ENCODE results near the gene FBXL13. TPM values are rescaled to one million over a fixed set of nuclear protein-coding genes. Genes with fewer than 3 reads are reported as not detected.

FBXL13 gene
- total and polyA plus RNA-seq, 2 of the 8 experiments (the other 6 are each of a cell fraction or from before 2014, with no cell fraction given), result 1.2 to 2.8 TPM

DNA sequence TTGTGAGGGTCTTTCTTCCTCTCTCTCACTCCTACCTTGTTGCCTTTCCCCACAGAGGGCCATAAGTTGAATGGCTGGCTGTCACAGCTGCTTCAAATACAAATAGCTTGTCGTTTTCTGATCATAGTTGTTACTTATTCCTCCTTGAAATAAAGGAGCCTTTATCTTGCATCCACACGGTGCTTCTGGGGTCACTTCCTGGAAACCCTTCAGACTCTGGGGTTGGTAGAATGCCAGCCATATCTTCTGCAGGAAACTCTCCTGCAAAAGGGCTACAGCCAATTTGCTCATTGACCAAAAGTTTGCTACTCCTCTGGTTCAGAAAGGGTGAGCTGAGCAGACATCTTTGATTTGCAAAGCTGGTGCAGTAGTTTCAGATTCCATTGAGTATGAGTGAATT lies 255.4 kb downstream of the FBXL13 start:
- no peak overlapping the region for H4K91ac ChIP-seq (replicated peaks; ENCODE audit: insufficient read length, low read length)
- no peak overlapping the region for H4K8ac ChIP-seq (ENCODE audit: extremely low read depth, insufficient read depth, low read length)
- no peak overlapping the region for H2BK15ac ChIP-seq (ENCODE audit: low read length)
- H3K9me3 ChIP-seq (ENCODE audit: insufficient read depth in 2 of 2, low read depth in 1 of 2, low read length in 1 of 2), result no peaks in the 10 kb centered on the region
- no peaks in the 10 kb centered on the region for H3K79me1 ChIP-seq (ENCODE audit: low read depth, low read length)
- no peak overlapping the region for H3K23ac ChIP-seq (ENCODE audit: insufficient read length)
- H4K20me1 ChIP-seq (replicated peaks in 1 of 2; ENCODE audit: control insufficient read depth in 1 of 2, insufficient read depth in 2 of 2, low read length in 2 of 2), result no peaks in the 10 kb centered on the region
- no peaks in the 10 kb centered on the region for H3K79me2 ChIP-seq (ENCODE audit: control insufficient read depth in 1 of 2, insufficient read depth in 2 of 2, low read length in 2 of 2)
- no peaks in the 10 kb centered on the region for H3K27me3 ChIP-seq (replicated peaks in 1 of 4; ENCODE audit: control insufficient read depth in 3 of 4, extremely low read depth in 1 of 4, insufficient read depth in 3 of 4, low read length in 3 of 4)
- H3K23me2 ChIP-seq (ENCODE audit: low read depth, low read length), result no peaks in the 10 kb centered on the region
- H2BK120ac ChIP-seq (replicated peaks; ENCODE audit: low read depth, low read length), result no peak overlapping the region
- no peak overlapping the region for H3K4me3 ChIP-seq (ENCODE audit: extremely low read depth in 1 of 4, insufficient read depth in 2 of 4, low read depth in 3 of 4, low read length in 4 of 4)
- ChIA-PET CTCF (ENCODE audit: partially characterized antibody) (interaction anchor here (1.0 kb wide), 1 partner anchor 19 kb away, joined by 4 read pairs; no protein-coding TSS in a partner anchor), POLR2A (ENCODE audit: partially characterized antibody) (interaction anchor here (0.9 kb wide), 1 partner anchor 13 kb away, joined by 3 read pairs; no protein-coding TSS in a partner anchor)
- H2BK5ac ChIP-seq (ENCODE audit: low read depth, low read length), result no peak overlapping the region
- no peak for DNase-seq (ENCODE audit: low read depth in 1 of 2, low spot score in 2 of 2)
- 83% methylated on average over 2 of the region's 2 CpGs; no CpG with 5 or more reads in 1 of the 2 experiments for WGBS, 2 experiments (ENCODE audit: extremely low coverage in 1 of 2, insufficient coverage in 1 of 2, insufficient read length in 1 of 2, insufficient replicate concordance in 2 of 2, low coverage in 1 of 2, low lambda C conversion rate in 2 of 2, missing lambda C conversion rate in 1 of 2)
- no peak overlapping the region for H3K27ac ChIP-seq (ENCODE audit: low read depth, low read length)
- no peak overlapping the region for H3K9ac ChIP-seq (replicated peaks in 1 of 4; ENCODE audit: extremely low read depth in 1 of 4, low read depth in 3 of 4, low read length in 3 of 4)
- H3K56ac ChIP-seq (replicated peaks; ENCODE audit: insufficient read length, low read depth, low read length), result no peak overlapping the region
- no peak for FAIRE-seq
- H3K36me3 ChIP-seq (ENCODE audit: control insufficient read depth in 2 of 4, insufficient read depth in 4 of 4, low read length in 3 of 4), result 0 out of 8 replicates have a peak, but pooled peaks cover 0 to 2% (median 0%) of the 10 kb centered on the region in 4 experiments
- no peak overlapping the region for H3K18ac ChIP-seq (ENCODE audit: extremely low read depth, low read length)
- H4K5ac ChIP-seq (ENCODE audit: insufficient read length, low read depth, low read length), result no peak overlapping the region
- no peak overlapping the region for H2AFZ ChIP-seq (ENCODE audit: low read length)
- H2BK12ac ChIP-seq (ENCODE audit: low read depth, low read length), result no peak overlapping the region
- no peak overlapping the region for H3K14ac ChIP-seq (ENCODE audit: insufficient read length)
- no peak overlapping the region for H3K4me2 ChIP-seq (ENCODE audit: insufficient read depth in 1 of 2, low read depth in 2 of 2, low read length in 2 of 2)
- H3K4ac ChIP-seq (replicated peaks; ENCODE audit: insufficient read length, low read depth, low read length), result no peak overlapping the region
- H3K4me1 ChIP-seq (replicated peaks in 1 of 4; ENCODE audit: control insufficient read depth in 3 of 4, insufficient read depth in 4 of 4, low read length in 3 of 4), result no peaks in the 10 kb centered on the region
- TF ChIP-seq JUN (IDR thresholded peaks at IDR 0.05; ENCODE audit: low read depth, low read length) (no peak), CEBPB (IDR thresholded peaks at IDR 0.05; ENCODE audit: low read depth, low read length) (no peak), SIRT6 (IDR thresholded peaks at IDR 0.05; ENCODE audit: low read length) (no peak), RFX5 (IDR thresholded peaks at IDR 0.05; ENCODE audit: borderline replicate concordance, low read depth, low read length) (no peak), BACH1 (IDR thresholded peaks at IDR 0.05; ENCODE audit: low read length) (no peak), GTF2F1 (IDR thresholded peaks at IDR 0.05; ENCODE audit: borderline replicate concordance, low read depth, low read length) (no peak), POU5F1 (IDR thresholded peaks at IDR 0.05; ENCODE audit: low read depth, low read length) (no peak), KDM4A (IDR thresholded peaks at IDR 0.05; ENCODE audit: low read depth, low read length, severe bottlenecking) (no peak), POLR2AphosphoS5 (IDR thresholded peaks at IDR 0.05; ENCODE audit: low read depth, low read length) (no peak)
- TF ChIP-seq, protein P1, sequence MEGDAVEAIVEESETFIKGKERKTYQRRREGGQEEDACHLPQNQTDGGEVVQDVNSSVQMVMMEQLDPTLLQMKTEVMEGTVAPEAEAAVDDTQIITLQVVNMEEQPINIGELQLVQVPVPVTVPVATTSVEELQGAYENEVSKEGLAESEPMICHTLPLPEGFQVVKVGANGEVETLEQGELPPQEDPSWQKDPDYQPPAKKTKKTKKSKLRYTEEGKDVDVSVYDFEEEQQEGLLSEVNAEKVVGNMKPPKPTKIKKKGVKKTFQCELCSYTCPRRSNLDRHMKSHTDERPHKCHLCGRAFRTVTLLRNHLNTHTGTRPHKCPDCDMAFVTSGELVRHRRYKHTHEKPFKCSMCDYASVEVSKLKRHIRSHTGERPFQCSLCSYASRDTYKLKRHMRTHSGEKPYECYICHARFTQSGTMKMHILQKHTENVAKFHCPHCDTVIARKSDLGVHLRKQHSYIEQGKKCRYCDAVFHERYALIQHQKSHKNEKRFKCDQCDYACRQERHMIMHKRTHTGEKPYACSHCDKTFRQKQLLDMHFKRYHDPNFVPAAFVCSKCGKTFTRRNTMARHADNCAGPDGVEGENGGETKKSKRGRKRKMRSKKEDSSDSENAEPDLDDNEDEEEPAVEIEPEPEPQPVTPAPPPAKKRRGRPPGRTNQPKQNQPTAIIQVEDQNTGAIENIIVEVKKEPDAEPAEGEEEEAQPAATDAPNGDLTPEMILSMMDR (IDR thresholded peaks at IDR 0.05; ENCODE audit: control extremely low read depth in 1 of 3, insufficient read depth in 1 of 3, low read depth in 1 of 3, low read length in 3 of 3), result no peak
- no peak overlapping the region for H2BK20ac ChIP-seq (ENCODE audit: low read length)
- no peak overlapping the region for H2AK5ac ChIP-seq (ENCODE audit: low read depth, low read length)

Measured in H1 (cell line).